K562 (cell line): ENCODE measurements around the gene GFAP. TPM values are rescaled to one million over a fixed set of nuclear protein-coding genes. Genes with fewer than 3 reads are reported as not detected.

Experiments used
- ATAC-seq: fragments of 200-7000 bp; cut with Tn5 transposase; 3 replicates; pipeline ENCODE4 v1.9.1; 2020; ENCODE audit warnings: moderate library complexity
- BruUV-seq: library from RNA; stranded (reverse); fragments of 400-500 nt; replicated peaks from 2 replicates; lab custom pipeline; 2021; lab: Mats Ljungman, UMichigan
- CTCF ChIA-PET: fragments of 300-600 bp; formaldehyde crosslinking; extraction: SDS; loops from one replicate; lab custom pipeline; 2021; ENCODE audit warnings: low intra/inter-chr PET ratio; lab: Yijun Ruan, JAX
- POLR2A ChIA-PET: fragments of 300-600, 350-650 bp; sonication (Branson Sonifier 250); formaldehyde crosslinking; extraction: SDS; loops from one replicate; lab custom pipeline; 2021; ENCODE audit warnings: antibody characterized with exemption, inconsistent platforms; lab: Yijun Ruan, JAX
- DNase-seq, 4 experiments: peaks; one replicate each; pipeline versions ENCODE4 v3.0.0 to v3.0.0-alpha.2; 2011 to 2018; ENCODE audit warnings: low spot score in 3 of 4, mixed read lengths in 3 of 4; ENCODE audit errors: extremely low read depth in 1 of 4
- FAIRE-seq: peaks from 2 replicates; lab custom pipeline; 2011; peaks lifted over from hg19 to GRCh38; lab: Jason Lieb, UNC
- H2AFZ ChIP-seq: 2 replicates; pipeline ENCODE4 v1.6.0; 2011; ENCODE audit warnings: low read depth, low read length, control low read depth, inconsistent platforms
- H3K27ac ChIP-seq: fragments of 200-600 bp; 3 replicates; pipeline ENCODE4 v1.8.0; 2011; ENCODE audit warnings: low read depth, mild to moderate bottlenecking, control low read depth, inconsistent platforms, low read length, moderate library complexity, mixed read lengths; ENCODE audit errors: extremely low read depth
- H3K27me3 ChIP-seq, 2 experiments: fragments of 300-600 bp in 1 of 2; 2 replicates in 1 of 2; 3 replicates in 1 of 2; pipeline versions ENCODE4 v1.6.0 to v1.8.0; 2011; ENCODE audit warnings: inconsistent platforms in 2 of 2, low read length in 2 of 2, mild to moderate bottlenecking in 1 of 2, mixed read lengths in 1 of 2, moderate library complexity in 1 of 2; ENCODE audit not compliant: control insufficient read depth in 2 of 2, insufficient read depth in 2 of 2
- H3K36me3 ChIP-seq: fragments of 300-600 bp; 3 replicates; pipeline ENCODE4 v1.8.0; 2011; ENCODE audit warnings: mild to moderate bottlenecking, low read length, inconsistent platforms; ENCODE audit not compliant: control insufficient read depth, insufficient read depth
- H3K4me1 ChIP-seq, 2 experiments: fragments of 200-600 bp in 1 of 2; replicated peaks in 1 of 2; 2 replicates in 1 of 2; 3 replicates in 1 of 2; pipeline versions ENCODE4 v1.5.1 to v1.8.0; 2011; ENCODE audit warnings: inconsistent platforms in 2 of 2, low read length in 2 of 2, mild to moderate bottlenecking in 1 of 2, mixed read lengths in 1 of 2, moderate library complexity in 1 of 2; ENCODE audit not compliant: control insufficient read depth in 2 of 2, insufficient read depth in 2 of 2
- H3K4me2 ChIP-seq: 2 replicates; pipeline ENCODE4 v1.6.1; 2011; ENCODE audit warnings: low read length, control low read depth, inconsistent platforms, mixed read lengths; ENCODE audit not compliant: insufficient read depth
- H3K4me3 ChIP-seq: fragments of 200-600 bp; sonication (generic), shearing (Covaris generic); 2 replicates; pipeline ENCODE4 v1.5.1; 2016; ENCODE audit warnings: control low read depth, inconsistent platforms
- H3K79me2 ChIP-seq: fragments of 200-600 bp; 3 replicates; pipeline ENCODE4 v1.8.0; 2011; ENCODE audit warnings: low read length, inconsistent platforms; ENCODE audit not compliant: control insufficient read depth, insufficient read depth
- H3K9ac ChIP-seq, 2 experiments: 2 replicates each; pipeline versions ENCODE4 v1.6.0 to v1.6.1; 2011; ENCODE audit warnings: low read depth in 2 of 2, low read length in 2 of 2, control low read depth in 1 of 2, inconsistent platforms in 1 of 2, mild to moderate bottlenecking in 1 of 2, mixed read lengths in 1 of 2; ENCODE audit not compliant: insufficient read depth in 1 of 2
- H3K9me1 ChIP-seq: one replicate; pipeline ENCODE4 v1.6.0; 2011; ENCODE audit warnings: inconsistent platforms, mild to moderate bottlenecking, low read length, moderate library complexity; ENCODE audit not compliant: control insufficient read depth, insufficient read depth
- H3K9me3 ChIP-seq: replicated peaks from 2 replicates; pipeline ENCODE4 v1.5.1; 2011; ENCODE audit warnings: low read depth, low read length, inconsistent platforms; ENCODE audit not compliant: control insufficient read depth, insufficient read depth
- H4K20me1 ChIP-seq: replicated peaks from 2 replicates; pipeline ENCODE4 v1.6.1; 2011; ENCODE audit warnings: low read length, inconsistent platforms, mixed read lengths; ENCODE audit not compliant: control insufficient read depth, insufficient read depth
- C11orf30 ChIP-seq: fragments of 450-650 bp; IDR thresholded peaks from 2 replicates; pipeline ENCODE4 v1.6.1; 2016; ENCODE audit warnings: low read depth, mild to moderate bottlenecking
- CBX2 ChIP-seq: fragments of 200-600 bp; sonication (generic); IDR thresholded peaks from one replicate; pipeline ENCODE4 v1.6.1; 2012; ENCODE audit warnings: mild to moderate bottlenecking, low read length, inconsistent platforms; ENCODE audit not compliant: insufficient read depth, poor library complexity, severe bottlenecking
- MAFF ChIP-seq: IDR thresholded peaks from 2 replicates; pipeline ENCODE4 v1.6.1; 2012; ENCODE audit warnings: low read length, improper control_type of control experiment
- MAFG ChIP-seq: fragments of 450-650 bp; conservative IDR thresholded peaks from 2 replicates; pipeline ENCODE4 v1.6.1; 2016; ENCODE audit warnings: missing genetic modification characterization, missing compliant biosample characterization
- MAFK ChIP-seq: IDR thresholded peaks from 2 replicates; pipeline ENCODE4 v1.6.1; 2011; ENCODE audit warnings: low read length, improper control_type of control experiment
- MAZ ChIP-seq, 2 experiments: fragments of 450-650 bp in 1 of 2; sonication (generic) in 1 of 2; formaldehyde crosslinking; IDR thresholded peaks in 1 of 2; conservative IDR thresholded peaks in 1 of 2; 2 replicates each; pipeline versions ENCODE4 v1.4.0 to v1.5.0; 2020; ENCODE audit warnings: mild to moderate bottlenecking in 1 of 2, missing genetic modification reagents in 1 of 2
- ZNF316 ChIP-seq: fragments of 450-650 bp; IDR thresholded peaks from 2 replicates; pipeline ENCODE4 v1.6.1; 2016
- WGBS: fragments of 100-300 bp; shearing (Covaris generic); methylation state at CpG from one replicate; pipeline ENCODE4 v1.1.6; 2016; ENCODE audit warnings: low coverage, mixed read lengths; ENCODE audit not compliant: insufficient coverage; ENCODE audit errors: missing lambda C conversion rate; 5-methylcytosine and 5-hydroxymethylcytosine counted together
- in situ Hi-C: fragments of 300-500 bp; cut with MboI; formaldehyde crosslinking; loops from 4 replicates; pipeline ENCODE4 v1.15.0; 2018; ENCODE audit warnings: inconsistent platforms, mixed read lengths
- intact Hi-C: fragments of 100-400 bp; cut with micrococcal nuclease; formaldehyde crosslinking; loops from 2 replicates; pipeline ENCODE4 v1.14.2; 2022
- polyA plus RNA-seq, 8 experiments: library from polyadenylated mRNA; depleted of rRNA in 4 of 8; stranded (reverse) in 5 of 8; unstranded in 3 of 8; fragments of >200 nt; fragmentation: Nextera tagmentation in 2 of 8; fragmentation: Illumina TruSeq in 1 of 8; extraction: Ambion mirVana in 2 of 8; extraction: Trizol in 1 of 8; gene quantifications; 2 replicates each; pipeline versions ENCODE4 v1.2.1 to v1.2.3, GENCODE V29; 2011 to 2014; ENCODE audit warnings: inconsistent platforms in 1 of 8, missing spikeins in 1 of 8
- total RNA-seq, 7 experiments: library from RNA; depleted of rRNA in 6 of 7; stranded (reverse); fragments of >200 nt in 6 of 7; fragmentation: Illumina TruSeq in 2 of 7; extraction: Trizol in 2 of 7; gene quantifications; 2 replicates each; pipeline versions ENCODE4 v1.2.1 to v1.2.3, GENCODE V29; 2011 to 2021; ENCODE audit warnings: low replicate concordance in 1 of 7

GFAP gene
- total and polyA plus RNA-seq, 9 of the 15 experiments (the other 6 are each of a cell fraction or from before 2014, with no cell fraction given) = 0.07 to 1.4 (median 0.60) TPM; not detected in 1

- TF ChIP-seq CBX2 = no peak
Measured at GRCh38 chr17:44931376-44931775, 16.1 kb upstream of the GFAP start (continued).

GRCh38 chr17:44930667-44931066 lies 15.4 kb upstream of the GFAP start:
- in situ Hi-C loops = no loop called here
- Histone ChIP-seq H3K79me2 (no peaks in the 10 kb centered on the region), H3K36me3 (peaks cover 100% of the 10 kb centered on the region), H3K9me1 (no peaks in the 10 kb centered on the region), H3K27me3 (no peaks in the 10 kb centered on the region), H3K27ac (no peak overlapping the region), H3K4me1 (peaks cover 0 to 11% of the 10 kb centered on the region in 2 experiments; a peak in 1 of 5 replicates), H3K4me3 (no peak overlapping the region), H2AFZ (no peak overlapping the region), H3K9ac (no peak overlapping the region), H3K4me2 (no peak overlapping the region)
- BruUV-seq = no TSS peak
- FAIRE-seq (no peak), ATAC-seq (no peak), DNase-seq (no peak)
- intact Hi-C loops = no loop called here
- WGBS = 41% methylated on average over 6 of the region's 6 CpGs
- no peak for TF ChIP-seq MAZ (CRISPR knock-in tag; conservative IDR thresholded peaks at IDR 0.05 in 1 of 2, IDR thresholded peaks at IDR 0.05 in 1 of 2)
- TF ChIP-seq MAFG (tag) = peak; percentile 39
- TF ChIP-seq C11orf30 = peak; percentile 72
- peak; percentile 60; the same call in 1 of the 2 replicates for TF ChIP-seq MAFF
- TF ChIP-seq MAFK = peak; percentile 46; the same call in 1 of the 2 replicates
- peak; percentile 70 for TF ChIP-seq ZNF316
- TF ChIP-seq, all 486 proteins: peak for 5
- no peaks in the 10 kb centered on the region for H3K9me3 ChIP-seq
- ChIA-PET CTCF (no interaction called here), POLR2A (interaction anchor here (1.5 to 2.1 kb wide), 3 partner anchors 10 to 15 kb away, joined by 3 to 9 read pairs (median 7); partner anchors contain the start of gene GFAP)
- H4K20me1 ChIP-seq = peaks cover 5% of the 10 kb centered on the region
